ENCODE measurements around the gene DAB2IP. TPM values are rescaled to one million over a fixed set of nuclear protein-coding genes. Genes with fewer than 3 reads are reported as not detected.
A peak's percentile ranks its signal among the peaks of the same experiment; 100 is the strongest.
"Not testable (repeated sequence)": the region's sequence is repeated elsewhere in the genome, so short reads cannot be mapped to it uniquely, and the experiment has no call there.

Gene DAB2IP
- total and polyA plus RNA-seq, 2 donors = 8.2 to 8.4 TPM

- Histone ChIP-seq H3K9me3 (ENCODE audit: control insufficient read depth in 2 of 2, insufficient read depth in 1 of 2, low read length in 1 of 2) (peaks cover 0 to 4% of the 10 kb centered on the region in 2 donors), H3K27ac (ENCODE audit: low read depth in 1 of 2, low read length in 1 of 2) (no peak overlapping the region), H3K36me3 (ENCODE audit: control insufficient read depth in 2 of 2, insufficient read depth in 2 of 2, low read length in 1 of 2) (no peaks in the 10 kb centered on the region), H3K4me1 (ENCODE audit: control insufficient read depth in 2 of 2, insufficient read depth in 2 of 2, low read length in 2 of 2) (peaks cover 0 to 16% of the 10 kb centered on the region in 2 donors), H3K27me3 (ENCODE audit: control insufficient read depth in 2 of 2, insufficient read depth in 1 of 2, low read length in 1 of 2) (no peaks in the 10 kb centered on the region), H3K4me3 (ENCODE audit: low read length in 2 of 2) (no peak overlapping the region)
- 99% methylated on average over 6 of the region's 6 CpGs for WGBS
- DNase-seq (ENCODE audit: low read depth in 6 of 9, low spot score in 9 of 9) = no peak
Measured at GRCh38 chr9:121639619-121640018, 11.8 kb upstream of the DAB2IP start.

GRCh38 chr9:121640076-121640475 is 11.4 kb upstream of the DAB2IP start:
- WGBS = 96% methylated on average over 9 of the region's 9 CpGs
- Histone ChIP-seq H3K4me1 (ENCODE audit: control insufficient read depth in 2 of 2, insufficient read depth in 2 of 2, low read length in 2 of 2) (peaks cover 0 to 16% of the 10 kb centered on the region in 2 donors), H3K4me3 (ENCODE audit: low read length in 2 of 2) (no peak overlapping the region), H3K27me3 (ENCODE audit: control insufficient read depth in 2 of 2, insufficient read depth in 1 of 2, low read length in 1 of 2) (no peaks in the 10 kb centered on the region), H3K9me3 (ENCODE audit: control insufficient read depth in 2 of 2, insufficient read depth in 1 of 2, low read length in 1 of 2) (peaks cover 0 to 4% of the 10 kb centered on the region in 2 donors), H3K36me3 (ENCODE audit: control insufficient read depth in 2 of 2, insufficient read depth in 2 of 2, low read length in 1 of 2) (no peaks in the 10 kb centered on the region), H3K27ac (ENCODE audit: low read depth in 1 of 2, low read length in 1 of 2) (no peak overlapping the region)
- DNase-seq (ENCODE audit: low read depth in 6 of 9, low spot score in 9 of 9) = peak in 4 of 9 donors; percentile 50 to 72 (median 59)

DNA sequence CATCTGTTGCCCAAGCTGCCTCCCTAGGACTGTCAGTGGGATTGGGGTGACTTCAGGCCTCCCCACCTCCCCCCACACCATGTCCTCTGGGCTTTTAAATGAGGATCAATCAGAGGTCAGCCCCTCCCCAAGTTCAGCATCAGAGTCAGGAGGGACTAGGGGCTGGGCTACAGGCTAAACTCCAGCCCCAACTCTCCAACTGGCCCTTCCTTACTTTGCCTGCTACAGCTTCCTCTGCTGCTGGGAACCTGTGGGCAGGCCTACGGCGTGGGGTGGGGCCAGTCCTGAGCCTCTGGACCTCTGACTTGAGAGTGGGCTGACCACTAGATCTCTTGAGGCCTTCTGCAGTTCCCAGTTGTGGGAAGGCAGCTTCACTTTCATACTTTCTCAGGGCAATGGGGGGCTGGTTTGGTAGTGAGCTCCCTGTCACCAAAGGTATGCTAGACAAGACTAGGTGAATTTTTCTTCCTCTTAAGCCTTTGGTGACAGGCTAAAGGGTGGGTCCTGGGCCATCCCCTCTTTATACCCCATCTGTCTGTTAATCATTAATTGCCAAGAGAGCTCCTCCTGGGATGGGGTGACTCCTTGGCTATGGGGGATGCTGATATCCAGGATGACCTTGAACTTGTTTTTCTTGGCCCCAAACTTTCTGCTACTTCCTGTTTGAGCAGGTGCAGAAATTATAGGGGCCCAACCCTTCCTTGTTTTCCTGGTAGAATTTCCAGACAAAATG is 10.8 kb upstream of the DAB2IP start:
- Histone ChIP-seq H3K9me3 (ENCODE audit: control insufficient read depth in 2 of 2, insufficient read depth in 1 of 2, low read length in 1 of 2) (peaks cover 0 to 4% of the 10 kb centered on the region in 2 donors), H3K4me3 (ENCODE audit: low read length in 2 of 2) (no peak overlapping the region), H3K27me3 (ENCODE audit: control insufficient read depth in 2 of 2, insufficient read depth in 1 of 2, low read length in 1 of 2) (no peaks in the 10 kb centered on the region), H3K4me1 (ENCODE audit: control insufficient read depth in 2 of 2, insufficient read depth in 2 of 2, low read length in 2 of 2) (peaks cover 3 to 16% of the 10 kb centered on the region in 2 donors), H3K27ac (ENCODE audit: low read depth in 1 of 2, low read length in 1 of 2) (no peak overlapping the region), H3K36me3 (ENCODE audit: control insufficient read depth in 2 of 2, insufficient read depth in 2 of 2, low read length in 1 of 2) (no peaks in the 10 kb centered on the region)
- DNase-seq (ENCODE audit: low read depth in 6 of 9, low spot score in 9 of 9) = no peak
- 99% methylated on average over 2 of the region's 2 CpGs for WGBS

GRCh38 chr9:121641224-121641611 is 10.2 kb upstream of the DAB2IP start:
- 96% methylated on average over 2 of the region's 2 CpGs for WGBS
- no peak for DNase-seq (ENCODE audit: low read depth in 6 of 9, low spot score in 9 of 9)
- Histone ChIP-seq H3K4me3 (ENCODE audit: low read length in 2 of 2) (no peak overlapping the region), H3K27ac (ENCODE audit: low read depth in 1 of 2, low read length in 1 of 2) (no peak overlapping the region), H3K4me1 (ENCODE audit: control insufficient read depth in 2 of 2, insufficient read depth in 2 of 2, low read length in 2 of 2) (peaks cover 3 to 20% of the 10 kb centered on the region in 2 donors), H3K27me3 (ENCODE audit: control insufficient read depth in 2 of 2, insufficient read depth in 1 of 2, low read length in 1 of 2) (no peaks in the 10 kb centered on the region), H3K36me3 (ENCODE audit: control insufficient read depth in 2 of 2, insufficient read depth in 2 of 2, low read length in 1 of 2) (no peaks in the 10 kb centered on the region), H3K9me3 (ENCODE audit: control insufficient read depth in 2 of 2, insufficient read depth in 1 of 2, low read length in 1 of 2) (peaks cover 0 to 4% of the 10 kb centered on the region in 2 donors)

- Histone ChIP-seq H3K9me3 (ENCODE audit: control insufficient read depth in 2 of 2, insufficient read depth in 1 of 2, low read length in 1 of 2) (peaks cover 0 to 4% of the 10 kb centered on the region in 2 donors), H3K27me3 (ENCODE audit: control insufficient read depth in 2 of 2, insufficient read depth in 1 of 2, low read length in 1 of 2) (no peaks in the 10 kb centered on the region), H3K36me3 (ENCODE audit: control insufficient read depth in 2 of 2, insufficient read depth in 2 of 2, low read length in 1 of 2) (no peaks in the 10 kb centered on the region), H3K4me1 (ENCODE audit: control insufficient read depth in 2 of 2, insufficient read depth in 2 of 2, low read length in 2 of 2) (peaks cover 3 to 28% of the 10 kb centered on the region in 2 donors), H3K4me3 (ENCODE audit: low read length in 2 of 2) (no peak overlapping the region), H3K27ac (ENCODE audit: low read depth in 1 of 2, low read length in 1 of 2) (no peak overlapping the region)
- 92% methylated on average over 3 of the region's 3 CpGs for WGBS
- no peak for DNase-seq (ENCODE audit: low read depth in 6 of 9, low spot score in 9 of 9)
Measured at GRCh38 chr9:121642758-121643157, 8.7 kb upstream of the DAB2IP start.

DNA sequence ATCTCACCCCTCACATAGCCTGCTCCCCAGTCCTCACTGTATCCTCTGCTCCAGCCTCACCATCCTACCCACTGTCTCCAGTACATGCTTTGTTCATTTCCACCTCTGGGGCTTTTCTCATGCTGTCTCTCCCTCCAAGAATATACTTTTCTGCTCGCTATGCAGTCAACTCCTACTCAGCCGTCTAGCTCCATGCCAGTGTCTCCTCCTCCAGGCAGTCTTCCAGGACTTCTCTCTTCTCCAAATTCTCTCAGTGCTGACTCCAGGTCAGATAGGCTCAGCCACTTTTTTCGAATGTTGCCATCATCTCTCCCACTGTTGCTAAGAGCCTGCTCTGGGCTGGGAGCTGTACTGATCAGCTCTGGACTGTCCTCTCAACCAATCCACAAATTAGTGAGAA is 8.0 kb upstream of the DAB2IP start:
- H3K27me3 ChIP-seq (ENCODE audit: control insufficient read depth in 2 of 2, insufficient read depth in 1 of 2, low read length in 1 of 2) = no peaks in the 10 kb centered on the region
- peaks cover 0 to 4% of the 10 kb centered on the region in 2 donors for H3K9me3 ChIP-seq (ENCODE audit: control insufficient read depth in 2 of 2, insufficient read depth in 1 of 2, low read length in 1 of 2)
- no peaks in the 10 kb centered on the region for H3K36me3 ChIP-seq (ENCODE audit: control insufficient read depth in 2 of 2, insufficient read depth in 2 of 2, low read length in 1 of 2)
- no peak overlapping the region for H3K27ac ChIP-seq (ENCODE audit: low read depth in 1 of 2, low read length in 1 of 2)
- WGBS = 97% methylated on average over 3 of the region's 3 CpGs
- no peak for DNase-seq (ENCODE audit: low read depth in 6 of 9, low spot score in 9 of 9)
- no peak overlapping the region for H3K4me3 ChIP-seq (ENCODE audit: low read length in 2 of 2)
- H3K4me1 ChIP-seq (ENCODE audit: control insufficient read depth in 2 of 2, insufficient read depth in 2 of 2, low read length in 2 of 2) = peaks cover 3 to 27% of the 10 kb centered on the region in 2 donors

GRCh38 chr9:121644040-121644439 is 7.4 kb upstream of the DAB2IP start:
- WGBS = 94% methylated on average over 10 of the region's 10 CpGs
- H3K4me1 ChIP-seq (ENCODE audit: control insufficient read depth in 2 of 2, insufficient read depth in 2 of 2, low read length in 2 of 2) = peaks cover 3 to 30% of the 10 kb centered on the region in 2 donors
- H3K36me3 ChIP-seq (ENCODE audit: control insufficient read depth in 2 of 2, insufficient read depth in 2 of 2, low read length in 1 of 2); H3K27ac ChIP-seq (ENCODE audit: low read depth in 1 of 2, low read length in 1 of 2); H3K9me3 ChIP-seq (ENCODE audit: control insufficient read depth in 2 of 2, insufficient read depth in 1 of 2, low read length in 1 of 2); DNase-seq (ENCODE audit: low read depth in 6 of 9, low spot score in 9 of 9); H3K27me3 ChIP-seq (ENCODE audit: control insufficient read depth in 2 of 2, insufficient read depth in 1 of 2, low read length in 1 of 2); H3K4me3 ChIP-seq (ENCODE audit: low read length in 2 of 2): not testable (repeated sequence)

DNA sequence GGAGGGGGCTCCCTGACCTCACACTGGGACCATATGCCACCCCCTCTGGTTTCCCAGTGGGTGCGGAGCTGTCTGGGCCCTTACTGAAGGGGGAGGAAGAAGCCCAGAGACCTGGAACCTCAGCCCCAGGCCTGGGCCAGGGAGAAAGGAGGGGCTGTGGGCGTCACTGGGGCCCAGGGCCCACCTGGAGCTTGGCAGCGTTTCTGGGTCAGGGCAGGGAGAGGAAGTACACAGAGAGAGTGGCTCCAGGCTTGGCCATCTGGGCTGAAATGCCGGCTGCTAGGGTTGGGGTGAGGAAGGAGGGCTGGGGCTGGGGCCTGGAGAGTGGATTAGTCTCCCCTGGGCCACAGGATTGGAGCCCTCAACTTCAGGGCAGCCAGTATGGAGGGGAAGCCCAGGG is 6.4 kb upstream of the DAB2IP start:
- H3K4me3 ChIP-seq (ENCODE audit: low read length in 2 of 2) = no peak overlapping the region
- peak in 4 of 9 donors; percentile 50 to 78 (median 60) for DNase-seq (ENCODE audit: low read depth in 6 of 9, low spot score in 9 of 9)
- H3K4me1 ChIP-seq (ENCODE audit: control insufficient read depth in 2 of 2, insufficient read depth in 2 of 2, low read length in 2 of 2) = peaks cover 3 to 39% of the 10 kb centered on the region in 2 donors
- no peaks in the 10 kb centered on the region for H3K9me3 ChIP-seq (ENCODE audit: control insufficient read depth in 2 of 2, insufficient read depth in 1 of 2, low read length in 1 of 2)
- no peak overlapping the region for H3K27ac ChIP-seq (ENCODE audit: low read depth in 1 of 2, low read length in 1 of 2)
- peaks cover 0 to under 1% of the 10 kb centered on the region in 2 donors for H3K27me3 ChIP-seq (ENCODE audit: control insufficient read depth in 2 of 2, insufficient read depth in 1 of 2, low read length in 1 of 2)
- WGBS = 31% methylated on average over 4 of the region's 4 CpGs
- H3K36me3 ChIP-seq (ENCODE audit: control insufficient read depth in 2 of 2, insufficient read depth in 2 of 2, low read length in 1 of 2) = no peaks in the 10 kb centered on the region

DNA sequence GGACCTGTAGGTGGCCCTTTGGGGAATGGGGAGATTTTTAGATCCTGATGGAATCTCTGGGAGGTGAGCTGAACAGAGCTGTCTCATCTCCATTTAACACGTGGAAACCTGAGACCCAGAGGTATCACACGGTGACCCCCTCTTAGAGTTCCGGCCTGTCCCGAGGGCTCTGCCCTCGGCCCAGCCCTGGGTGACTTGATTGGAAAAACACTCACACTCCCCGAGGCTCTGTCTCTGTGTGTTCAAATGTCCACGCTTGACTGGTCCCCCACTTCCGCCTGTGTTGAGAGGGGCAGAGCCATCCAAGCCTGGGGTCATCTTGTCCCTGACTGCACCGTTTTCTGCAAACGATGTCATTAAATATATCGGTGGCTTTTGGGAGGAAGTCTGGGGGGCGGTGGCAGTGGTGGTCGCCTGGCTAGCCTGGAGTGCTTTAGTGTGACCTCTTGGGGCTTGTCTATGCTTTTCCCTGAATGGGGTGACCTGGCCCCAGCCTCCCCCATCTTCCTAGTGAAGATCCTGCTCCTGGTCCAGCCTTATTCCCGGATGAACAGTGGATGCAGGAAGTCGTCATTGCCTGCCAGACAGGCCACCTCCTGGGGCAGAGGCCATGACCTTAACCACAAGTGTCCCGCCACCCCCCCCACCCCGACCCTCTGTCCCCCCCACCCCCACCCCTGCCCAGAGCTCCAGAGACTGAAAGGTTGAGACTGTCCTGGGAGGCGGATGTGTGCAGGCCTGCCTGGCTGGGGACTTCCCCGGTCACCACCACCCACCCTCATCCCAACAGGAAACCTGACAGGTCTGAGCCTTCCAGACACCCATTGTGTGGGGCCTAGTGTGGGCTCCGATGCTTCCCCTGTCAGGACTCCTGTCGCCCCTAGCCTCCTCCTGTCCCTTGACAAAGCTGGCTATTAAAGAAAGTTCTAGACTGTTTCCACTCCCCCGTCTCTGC is 5.3 kb upstream of the DAB2IP start:
- no peak for DNase-seq (ENCODE audit: low read depth in 6 of 9, low spot score in 9 of 9)
- 84% methylated on average over 22 of the region's 22 CpGs for WGBS
- no peaks in the 10 kb centered on the region for H3K36me3 ChIP-seq (ENCODE audit: control insufficient read depth in 2 of 2, insufficient read depth in 2 of 2, low read length in 1 of 2)
- peaks cover 9 to 12% of the 10 kb centered on the region in 2 donors for H3K27me3 ChIP-seq (ENCODE audit: control insufficient read depth in 2 of 2, insufficient read depth in 1 of 2, low read length in 1 of 2)
- peaks cover 3 to 50% of the 10 kb centered on the region in 2 donors for H3K4me1 ChIP-seq (ENCODE audit: control insufficient read depth in 2 of 2, insufficient read depth in 2 of 2, low read length in 2 of 2)
- H3K27ac ChIP-seq (ENCODE audit: low read depth in 1 of 2, low read length in 1 of 2) = no peak overlapping the region
- H3K4me3 ChIP-seq (ENCODE audit: low read length in 2 of 2) = no peak overlapping the region
- no peaks in the 10 kb centered on the region for H3K9me3 ChIP-seq (ENCODE audit: control insufficient read depth in 2 of 2, insufficient read depth in 1 of 2, low read length in 1 of 2)

Data from thymus (tissue), 11 donors.